Activated effector memory CD4-positive, alpha-beta T cell treated with anti-CD3 and anti-CD28 coated beads, Interleukin-2, amount 50 U/mL, for 16 hours (primary cell): Measurements from ENCODE around the gene PTPRN2.

Experiments
- DNase-seq: peaks from one replicate; pipeline ENCODE4 v3.0.0-alpha.2; 2020

The PTPRN2 gene

DNA sequence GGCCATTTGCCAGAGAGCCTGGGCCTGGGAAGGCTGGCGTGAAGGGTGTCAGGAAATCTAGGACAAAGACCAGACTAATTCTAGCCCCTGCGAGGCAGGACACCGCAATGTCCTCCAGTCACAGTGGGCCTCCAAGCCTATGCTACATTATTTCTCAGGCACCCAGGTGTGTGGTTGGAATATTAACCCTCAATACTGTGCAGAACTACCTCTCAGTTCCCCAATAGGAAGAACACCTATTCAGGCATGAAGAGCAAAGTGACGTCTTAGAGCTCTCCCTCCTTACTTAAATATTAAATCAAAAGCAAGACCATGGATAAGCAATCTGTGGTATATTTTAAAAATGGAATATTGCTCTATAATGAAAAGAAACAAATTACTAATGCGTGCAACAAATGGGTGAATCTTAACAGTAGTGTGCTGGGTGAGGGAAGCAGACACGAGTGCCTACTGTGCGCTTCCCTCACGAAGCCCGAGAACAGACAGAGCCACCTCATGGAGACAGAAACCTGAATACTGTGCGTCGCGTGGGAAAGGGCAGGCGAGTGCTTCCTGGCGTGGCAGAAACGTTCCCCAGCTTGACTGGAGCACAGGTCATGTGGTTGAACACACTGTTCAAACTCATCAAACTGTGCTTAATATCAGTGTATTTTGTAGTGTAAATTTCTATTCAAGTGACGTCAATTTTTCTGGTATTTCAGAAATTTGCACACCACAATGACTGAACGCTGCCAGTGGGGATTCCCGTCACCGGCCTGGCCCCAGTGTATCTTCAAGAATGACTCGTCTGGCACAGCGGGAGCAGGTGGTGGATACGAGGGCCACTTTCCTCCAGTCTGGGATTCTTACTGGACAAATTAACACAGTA, 15.5 kb upstream of the PTPRN2 start:
- no peak for DNase-seq

DNA sequence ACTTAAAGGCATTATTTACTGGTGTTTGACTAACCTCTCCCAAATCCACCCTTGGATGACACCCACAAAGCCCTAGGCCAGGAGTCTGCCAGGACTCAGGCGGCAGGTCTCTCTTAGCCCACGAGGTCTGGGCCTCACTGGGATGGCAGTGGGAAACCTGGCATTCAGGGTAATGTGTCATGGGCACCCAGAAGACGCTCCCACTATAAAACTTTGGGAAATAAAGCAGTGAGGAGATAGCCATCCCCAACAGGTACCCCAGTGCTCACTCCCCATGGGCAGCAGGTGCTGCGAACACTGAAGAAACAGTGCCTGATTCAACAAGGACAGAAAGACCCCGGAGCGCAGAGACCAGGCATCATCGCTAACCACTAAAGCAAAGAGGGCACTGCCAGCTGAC, 14.4 kb upstream of the PTPRN2 start:
- no peak for DNase-seq

DNA sequence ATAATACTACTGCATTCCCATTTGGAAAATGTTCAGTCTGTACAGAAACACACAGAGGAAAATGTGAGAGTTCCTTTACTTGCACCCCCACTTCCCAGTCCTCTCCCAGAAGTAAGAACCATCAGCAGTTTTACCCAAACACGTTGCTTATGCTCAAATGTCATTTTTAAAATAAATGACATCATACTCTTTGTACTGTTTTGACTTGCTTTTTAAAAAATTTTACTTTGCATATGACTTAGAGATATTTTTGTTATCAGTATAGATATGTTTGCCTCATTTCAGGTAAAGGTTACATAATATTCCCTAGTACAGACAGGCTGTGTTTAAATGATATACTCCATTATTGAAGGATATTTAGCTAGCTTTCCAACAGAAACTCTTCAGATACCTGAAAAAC, 13.5 kb upstream of the PTPRN2 start:
- DNase-seq = no peak

DNA sequence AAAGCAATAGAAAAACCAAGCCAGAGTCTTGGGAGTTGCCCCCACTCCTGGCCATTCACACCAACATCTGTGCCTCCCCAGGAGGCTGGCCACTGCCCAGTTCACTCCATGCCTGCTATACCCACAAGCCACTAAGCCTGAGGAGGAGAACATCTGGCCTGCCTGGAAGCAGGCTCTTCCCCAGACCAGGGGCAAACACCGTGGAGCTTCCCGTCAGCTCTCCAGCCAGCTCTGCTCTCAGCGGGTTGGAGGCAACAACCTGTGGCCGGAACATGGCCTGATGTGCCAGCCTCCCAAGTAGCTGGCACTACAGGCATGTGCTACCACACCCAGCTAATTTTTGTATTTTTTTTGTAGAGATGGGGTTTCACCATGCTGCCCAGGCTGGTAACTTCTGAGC, 9.1 kb upstream of the PTPRN2 start:
- DNase-seq = no peak

DNA sequence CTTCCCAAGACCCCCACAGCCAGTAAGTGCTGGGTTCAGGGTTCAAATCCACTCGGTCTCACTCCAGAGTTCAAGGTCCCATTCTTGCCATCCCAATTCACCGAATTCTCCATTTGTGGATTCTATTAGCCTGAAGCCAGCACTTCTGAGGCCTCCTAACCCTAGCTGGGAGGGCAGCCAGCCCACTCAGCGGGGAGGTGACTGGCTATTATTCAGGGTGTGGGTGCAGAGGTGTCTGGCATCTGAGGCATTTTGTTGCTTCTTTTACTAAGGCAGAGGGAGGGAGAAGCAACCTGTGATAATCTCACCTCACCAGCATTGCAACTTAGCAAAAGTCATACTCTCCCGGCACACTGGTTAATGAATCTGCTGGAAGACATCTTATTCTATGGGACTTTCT, 8.7 kb upstream of the PTPRN2 start:
- no peak for DNase-seq

DNA sequence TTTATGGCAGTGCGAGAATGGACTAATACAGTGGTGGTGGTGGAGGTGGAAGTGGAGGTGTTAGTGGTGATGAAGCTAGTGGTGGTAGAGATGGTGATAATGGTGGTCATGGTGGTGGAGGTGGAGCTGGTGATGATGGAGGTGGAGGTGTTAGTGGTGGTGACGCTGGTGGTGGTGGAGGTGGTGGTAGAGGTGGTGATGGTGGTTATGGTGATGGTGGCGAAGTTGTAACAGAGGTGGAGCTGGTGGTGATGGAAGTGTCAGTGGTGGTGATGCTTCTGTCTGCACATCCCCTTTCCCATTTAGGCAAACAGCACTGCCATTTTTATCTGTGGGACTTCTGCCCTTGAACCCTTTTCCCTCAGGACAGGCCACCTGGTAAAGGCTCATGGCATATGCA, 7.4 kb upstream of the PTPRN2 start:
- no peak for DNase-seq

DNA sequence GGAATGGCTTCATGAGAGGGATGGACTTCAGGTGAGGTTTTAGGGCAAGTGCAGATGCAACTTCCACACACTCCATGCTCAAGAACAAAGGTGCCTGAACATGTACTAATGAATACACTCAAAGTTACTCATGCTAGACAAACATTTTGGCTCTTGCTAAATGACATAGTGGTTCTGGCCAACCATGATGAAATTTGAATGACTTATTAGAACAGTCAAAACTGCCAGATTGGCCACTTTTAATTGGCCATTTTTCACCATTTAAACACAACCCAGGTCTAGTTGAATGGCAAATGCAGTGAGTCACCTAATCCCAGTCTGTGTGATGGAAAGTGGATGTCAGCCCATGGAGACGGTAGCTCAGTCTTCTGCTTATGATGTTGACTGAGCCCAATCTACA, 4.9 kb upstream of the PTPRN2 start:
- no peak for DNase-seq

DNA sequence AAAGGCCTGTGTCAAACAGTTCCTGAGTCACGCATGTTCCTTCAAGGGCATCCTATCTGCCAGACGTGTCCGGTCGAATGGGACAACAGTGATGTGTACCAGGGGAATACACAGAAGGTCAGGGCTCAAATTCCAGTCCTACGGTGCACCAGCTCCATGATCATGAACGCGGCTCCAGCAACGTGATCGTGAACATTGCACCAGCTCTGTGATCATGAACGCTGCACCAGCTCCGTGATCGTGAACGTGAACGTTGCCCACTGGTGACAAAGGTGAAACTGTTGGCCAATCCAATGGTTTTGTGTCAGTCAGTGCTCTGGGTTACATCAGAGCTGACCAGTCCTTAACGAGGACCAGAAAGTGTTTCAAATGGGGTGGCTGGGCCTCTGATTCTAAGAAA, 4.3 kb upstream of the PTPRN2 start:
- no peak for DNase-seq

DNA sequence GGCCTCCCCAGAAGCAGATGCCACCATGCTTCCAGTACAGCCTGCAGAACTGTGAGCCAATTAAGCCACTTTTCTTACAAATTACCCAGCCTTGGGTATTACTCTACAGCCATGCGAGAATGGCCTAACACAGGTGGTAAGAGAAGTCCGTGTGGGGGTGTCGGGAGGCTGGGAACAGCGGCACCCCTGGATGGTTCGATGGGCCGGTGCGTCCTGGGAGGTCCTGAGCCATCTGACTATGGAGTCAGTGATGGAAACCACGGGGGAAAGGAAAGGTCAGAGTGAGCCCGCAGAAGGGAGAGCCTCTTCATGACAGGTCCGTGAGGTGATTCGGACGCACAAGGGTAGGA, 2.5 kb upstream of the PTPRN2 start:
- DNase-seq = no peak

DNA sequence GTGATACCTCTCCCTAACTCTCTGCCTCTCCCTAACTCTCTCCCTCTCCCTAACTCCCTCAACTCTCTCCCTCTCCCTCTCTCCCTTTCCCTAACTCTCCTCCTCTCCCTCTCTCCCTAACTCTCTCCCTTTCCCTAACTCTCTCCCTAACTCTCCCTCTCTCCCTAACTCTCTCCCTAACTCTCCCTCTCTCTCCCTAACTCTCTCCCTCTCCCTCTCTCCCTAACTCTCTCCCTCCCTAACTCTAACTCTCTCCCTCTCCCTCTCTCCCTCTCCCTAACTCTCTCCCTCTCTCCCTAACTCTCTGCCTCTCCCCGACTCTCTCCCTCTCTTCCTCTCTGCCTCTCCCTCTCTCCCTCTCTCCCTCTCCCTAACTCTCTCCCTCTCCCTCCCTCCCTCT, 2.0 kb upstream of the PTPRN2 start:
- no peak for DNase-seq

DNA sequence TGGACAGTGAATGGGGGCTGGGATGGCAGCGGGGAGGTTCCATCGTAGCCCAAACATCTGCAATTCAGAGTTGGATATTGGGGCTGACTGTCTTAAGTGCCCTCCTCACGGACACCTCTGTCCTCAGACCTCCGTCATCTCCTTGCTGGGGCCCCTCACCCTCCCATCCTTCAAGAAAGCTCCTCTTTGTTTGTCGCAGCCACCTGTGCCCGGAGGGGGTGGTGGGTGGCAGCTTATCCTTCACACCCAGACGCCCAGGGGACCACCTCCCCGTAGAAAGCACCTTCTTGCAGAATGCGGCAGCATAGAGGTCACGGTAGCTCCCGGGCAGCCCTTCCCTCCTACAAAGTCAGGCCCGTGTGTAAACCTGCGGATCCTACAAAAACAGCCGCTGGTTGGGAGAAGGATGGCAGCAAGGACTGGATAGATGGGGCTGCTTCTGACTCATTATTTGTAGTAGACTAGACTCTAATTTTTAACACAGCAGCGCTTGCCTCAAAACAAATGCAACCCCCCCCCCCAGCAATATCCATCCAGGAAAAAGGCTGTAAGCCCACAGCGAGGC, 1.3 kb upstream of the PTPRN2 start:
- no peak for DNase-seq

DNA sequence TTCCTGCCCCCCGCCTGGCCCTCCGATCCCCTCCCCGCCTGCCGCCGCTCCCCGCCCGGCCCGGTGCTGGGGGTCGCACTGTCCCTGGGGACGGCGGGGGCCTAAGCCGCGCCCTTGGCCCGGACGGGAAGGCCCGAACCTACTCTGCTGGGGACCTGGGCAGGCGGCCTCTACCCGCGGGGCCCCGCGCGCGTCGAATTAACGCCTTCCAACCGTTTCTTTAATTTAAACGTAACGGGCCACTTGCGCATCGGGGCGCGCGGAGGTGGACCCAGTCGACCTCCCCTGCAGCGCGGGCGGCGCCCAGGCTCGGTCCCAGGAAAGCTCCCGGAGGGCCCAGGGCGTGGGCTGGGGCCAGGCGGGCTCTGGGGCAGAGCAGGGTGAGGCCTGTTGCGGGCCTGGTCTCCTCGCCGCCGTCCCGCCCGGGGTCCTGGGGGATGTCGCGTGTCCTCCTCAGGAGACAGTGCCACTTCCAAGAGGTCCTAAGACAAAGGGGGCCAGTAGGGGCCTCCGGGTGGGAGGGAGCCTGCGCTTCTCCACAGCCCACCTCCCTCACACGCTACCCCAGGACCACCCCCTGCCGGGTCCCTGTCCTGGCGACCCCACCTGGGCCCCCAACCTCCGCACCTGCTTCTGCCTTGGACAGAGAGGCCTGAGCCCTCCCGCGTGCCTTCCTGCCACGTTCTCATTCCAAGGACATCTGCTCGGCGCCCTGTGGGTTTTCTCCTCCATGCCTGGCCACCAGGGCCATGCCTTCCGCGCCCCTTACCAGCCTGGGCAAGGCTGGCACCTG, 658 bp upstream of the PTPRN2 start:
- no peak for DNase-seq

DNA sequence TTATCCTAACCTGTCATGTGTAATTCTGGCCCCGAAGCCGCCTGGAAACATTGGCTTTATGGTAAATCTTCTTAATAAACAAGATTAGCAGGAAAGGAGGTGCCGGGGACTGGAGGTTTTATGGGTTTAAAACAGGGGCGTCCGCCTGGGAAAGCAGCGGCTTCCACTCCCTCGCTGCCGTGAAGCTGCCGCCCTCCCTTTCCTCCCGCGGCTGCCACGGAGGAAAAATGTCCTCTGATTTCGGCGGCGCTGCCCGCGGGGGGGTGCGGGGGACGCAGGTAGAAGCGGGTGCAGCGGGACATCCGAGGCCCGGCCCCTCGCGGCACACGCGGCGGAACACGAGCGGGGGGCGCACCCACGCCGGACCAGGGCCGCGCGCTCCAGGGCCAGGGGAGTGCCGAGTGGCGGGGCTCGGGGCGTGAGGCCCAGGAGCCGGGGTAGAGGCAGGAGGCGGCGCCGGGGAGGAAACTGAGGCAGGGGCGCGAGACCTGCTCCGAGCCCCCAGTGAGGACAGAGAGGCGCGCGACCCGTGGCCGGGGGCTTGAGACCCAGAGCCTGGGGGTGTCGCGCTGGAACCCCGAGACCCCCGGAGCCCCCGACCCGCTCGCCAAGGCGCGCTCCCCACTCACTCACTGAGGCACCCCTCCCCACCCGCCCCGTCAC, 993 bp downstream of the PTPRN2 start:
- peak; percentile 57 for DNase-seq

DNA sequence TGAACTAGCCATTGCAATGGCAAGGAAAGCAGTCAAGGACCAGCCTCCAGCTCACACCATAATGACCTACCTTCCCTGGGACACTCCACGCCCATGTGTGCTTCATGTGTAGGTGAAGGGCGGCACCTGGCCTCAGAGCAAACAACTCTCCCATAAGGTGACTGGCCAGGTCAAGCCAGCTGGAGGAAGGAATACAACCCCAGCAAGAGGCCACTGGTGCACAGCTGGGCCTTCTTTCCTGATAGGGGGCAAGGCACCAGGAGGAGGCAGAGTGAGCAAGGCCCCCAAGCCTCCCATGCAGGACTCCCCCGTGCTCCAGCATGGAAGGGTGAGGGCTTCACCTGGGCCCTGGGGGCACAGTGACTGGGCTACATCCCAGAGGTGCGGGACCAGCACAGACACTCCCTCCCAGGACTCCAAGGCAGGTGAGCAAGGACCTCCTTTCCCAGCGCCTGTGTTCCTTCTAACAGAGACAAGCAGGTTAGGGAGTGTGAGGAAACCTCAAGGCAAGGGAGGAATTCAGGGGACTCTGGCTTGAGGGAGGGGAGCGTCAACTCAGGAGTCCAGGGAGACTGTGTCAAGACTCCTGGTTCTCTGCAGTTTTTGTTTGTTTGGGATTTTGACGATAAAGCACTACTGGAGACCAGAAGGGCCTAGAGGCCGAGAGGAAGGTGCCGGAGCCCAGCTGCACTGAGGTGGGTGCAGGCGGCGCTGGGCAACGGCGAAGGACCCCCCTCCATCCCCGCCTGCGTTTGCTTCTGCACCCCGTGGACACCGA, 1.7 kb downstream of the PTPRN2 start:
- DNase-seq = peak; percentile 54

DNA sequence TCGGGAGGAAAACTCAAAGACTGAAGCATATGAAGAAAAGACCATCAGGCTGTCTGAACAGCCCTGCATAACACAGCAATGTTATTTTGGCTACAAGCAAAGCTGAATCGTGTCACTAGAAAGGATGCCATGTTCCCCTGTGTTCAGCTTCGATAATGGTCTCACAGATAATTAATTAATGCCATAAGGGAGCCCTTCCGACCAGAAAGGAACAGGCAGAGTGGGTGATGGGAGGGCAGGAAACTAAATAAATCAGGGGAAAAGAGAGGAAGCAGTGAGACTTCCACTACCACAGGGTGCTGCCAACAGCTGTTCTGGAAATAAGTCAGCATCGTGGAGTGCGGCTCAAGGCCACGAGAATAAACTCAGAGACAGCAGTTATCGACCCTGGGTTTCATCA, 3.2 kb downstream of the PTPRN2 start:
- no peak for DNase-seq

DNA sequence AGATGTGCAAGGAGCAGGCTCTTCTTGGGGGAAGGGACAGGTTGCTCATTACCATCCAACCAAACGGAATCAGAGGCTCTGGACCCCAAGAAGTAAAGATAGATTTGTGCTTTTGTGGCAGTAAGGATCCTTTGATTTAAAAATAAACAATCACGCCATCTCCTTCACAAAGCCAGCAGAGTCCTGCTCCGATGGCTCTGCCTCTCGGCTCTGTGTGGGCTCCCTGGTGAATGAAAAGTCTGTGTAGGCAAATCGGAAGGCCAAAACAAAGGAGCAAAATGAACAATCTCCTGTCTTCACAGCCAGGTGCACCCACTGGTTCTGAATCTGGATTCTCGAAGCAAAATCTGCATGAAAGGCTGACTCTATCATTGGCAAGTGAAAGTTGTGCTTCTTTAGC, 3.8 kb downstream of the PTPRN2 start:
- DNase-seq = no peak

DNA sequence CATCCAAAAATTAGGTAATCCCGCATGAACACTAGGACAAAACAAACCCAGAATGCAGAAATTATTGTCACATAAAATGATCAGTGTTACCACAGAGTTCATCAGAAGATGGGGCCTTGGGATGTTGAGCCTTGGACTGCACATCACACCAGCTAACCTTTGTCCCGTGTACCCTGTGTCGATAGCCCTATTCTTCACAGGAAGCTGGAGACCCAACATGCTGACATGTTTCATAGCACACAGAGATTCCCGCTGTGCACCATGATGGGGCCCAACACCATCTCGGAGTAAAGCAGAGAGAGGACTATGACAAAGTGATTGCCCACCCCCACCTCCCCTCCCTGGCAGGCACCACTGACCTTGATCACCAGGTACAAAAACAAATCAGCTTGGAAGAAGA, 4.5 kb downstream of the PTPRN2 start:
- DNase-seq = no peak

DNA sequence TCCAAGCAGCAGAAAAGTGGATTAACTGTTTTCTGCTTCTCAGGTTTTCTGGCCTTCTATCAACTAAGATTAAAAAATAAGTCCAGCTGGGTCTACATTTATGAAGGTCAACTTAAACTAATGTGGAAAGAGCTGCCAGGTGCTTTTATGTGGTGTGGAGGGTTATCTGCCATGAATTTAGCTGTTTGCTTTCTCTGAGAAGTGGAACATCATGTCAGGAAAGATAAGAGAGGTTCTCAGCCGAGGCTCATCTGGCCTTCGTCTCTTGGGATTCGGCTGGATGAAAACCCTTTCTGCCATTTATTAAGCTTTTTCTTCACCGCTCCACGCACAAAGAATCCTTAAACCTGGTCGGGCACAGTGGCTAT, 5.5 kb downstream of the PTPRN2 start:
- no peak for DNase-seq

DNA sequence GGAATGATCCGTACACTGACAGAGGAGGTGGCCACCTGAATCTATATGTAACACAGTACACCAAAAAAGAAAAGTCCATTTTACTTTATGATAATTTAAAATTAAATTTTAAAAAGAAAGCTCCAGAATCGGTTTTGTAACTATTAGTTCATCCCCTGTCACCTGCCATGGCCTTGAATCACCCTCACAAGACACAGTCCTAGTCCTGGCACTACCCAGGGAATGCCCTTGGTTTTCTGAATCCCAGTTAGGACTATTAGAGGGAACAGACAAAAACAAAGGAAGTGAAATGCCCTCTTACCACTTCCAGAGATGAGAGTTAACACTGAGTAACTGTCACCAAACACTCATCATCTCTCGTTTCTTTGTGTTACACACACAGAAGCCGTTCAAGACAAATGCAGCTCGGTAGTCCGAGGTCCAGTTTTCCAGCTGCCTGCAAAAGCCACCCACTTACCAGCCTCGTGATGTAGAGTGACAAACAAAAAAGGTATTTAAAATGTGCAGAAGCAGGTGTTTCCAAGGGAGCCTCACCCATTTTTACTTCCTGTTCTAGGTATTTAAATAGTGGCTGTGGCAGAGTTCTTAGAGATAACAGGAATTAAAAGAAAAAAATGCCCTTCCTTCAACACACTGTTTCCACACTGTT, 6.1 kb downstream of the PTPRN2 start:
- no peak for DNase-seq

DNA sequence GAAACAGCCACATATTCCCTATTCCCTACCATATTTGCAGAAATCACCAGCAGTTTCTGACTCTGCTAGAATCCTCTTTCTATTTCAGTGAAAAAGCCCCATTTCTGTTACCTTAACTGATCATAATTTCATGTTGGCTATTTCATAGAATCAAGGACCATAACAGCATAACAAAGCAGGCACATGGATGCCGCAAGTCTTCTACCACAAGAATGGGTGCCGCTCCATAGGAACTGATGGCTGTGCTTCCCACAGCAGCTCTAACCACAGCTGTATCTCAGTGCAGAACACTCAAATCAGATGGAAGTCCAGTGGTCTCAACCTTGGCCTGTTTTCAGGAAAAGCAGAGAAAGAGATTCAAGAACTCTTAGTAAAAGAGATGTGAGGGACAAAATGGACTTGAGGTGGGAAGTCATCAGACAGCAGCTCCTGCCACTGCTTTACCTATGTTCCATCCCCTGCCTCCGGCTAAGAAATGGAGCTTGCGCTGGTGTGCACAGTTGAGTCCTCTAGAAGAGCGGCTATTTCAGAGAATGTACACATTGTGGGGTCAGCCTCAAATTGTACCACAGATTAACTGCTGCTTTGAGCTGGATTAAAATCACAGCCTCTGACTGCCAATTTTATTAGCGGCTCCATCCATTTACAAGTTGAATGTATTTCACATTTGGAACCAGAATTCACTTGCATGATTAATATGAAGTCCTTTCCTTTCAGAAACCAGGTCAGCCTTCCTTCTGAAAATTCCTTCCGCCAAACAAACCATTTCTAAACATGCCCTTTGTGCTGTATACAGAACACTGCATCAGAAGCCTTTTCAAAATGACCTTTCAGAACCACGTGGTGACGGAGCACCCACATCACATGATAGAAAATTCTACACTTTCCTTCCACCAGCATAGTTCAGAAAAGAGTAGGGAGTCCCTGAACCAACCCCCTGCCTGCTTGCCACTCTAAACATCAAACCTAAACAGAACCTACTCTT, 7.7 kb downstream of the PTPRN2 start:
- no peak for DNase-seq
